Activated CD4-positive, alpha-beta T cell treated with anti-CD3 and anti-CD28 coated beads, Interleukin-2, amount 50 U/mL, for 4 hours (primary cell): ENCODE results near the gene DSP.
A peak's percentile ranks its signal among the peaks of the same experiment; 100 is the strongest.

Experiments used
- DNase-seq, 2 experiments: peaks; one replicate each; pipeline ENCODE4 v3.0.0-alpha.2; 2020

Gene DSP

GRCh38 chr6:7566617-7567173 lies 25.2 kb downstream of the DSP start:
- DNase-seq, result no peak

GRCh38 chr6:7568021-7568420 lies 26.6 kb downstream of the DSP start:
- no peak for DNase-seq

DNA sequence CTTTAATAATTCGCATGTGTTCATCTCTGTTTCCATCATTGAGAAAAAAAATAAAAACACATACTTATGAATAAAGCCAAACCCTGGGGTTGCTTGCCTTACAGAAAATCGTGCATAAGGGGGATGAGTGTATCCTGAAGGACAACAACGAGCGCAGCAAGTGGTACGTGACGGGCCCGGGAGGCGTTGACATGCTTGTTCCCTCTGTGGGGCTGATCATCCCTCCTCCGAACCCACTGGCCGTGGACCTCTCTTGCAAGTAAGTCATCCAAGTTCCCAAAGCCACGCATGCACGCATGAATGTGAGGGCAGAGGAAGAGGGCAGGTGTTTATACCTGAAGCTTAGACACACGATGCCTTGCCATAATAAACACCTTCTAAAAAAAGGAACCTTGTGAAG lies 27.6 kb downstream of the DSP start:
- DNase-seq, result no peak

- DNase-seq, result no peak
Measured at GRCh38 chr6:7572213-7572943, 30.9 kb downstream of the DSP start.

GRCh38 chr6:7574500-7574899 lies 33.0 kb downstream of the DSP start:
- no peak for DNase-seq

DNA sequence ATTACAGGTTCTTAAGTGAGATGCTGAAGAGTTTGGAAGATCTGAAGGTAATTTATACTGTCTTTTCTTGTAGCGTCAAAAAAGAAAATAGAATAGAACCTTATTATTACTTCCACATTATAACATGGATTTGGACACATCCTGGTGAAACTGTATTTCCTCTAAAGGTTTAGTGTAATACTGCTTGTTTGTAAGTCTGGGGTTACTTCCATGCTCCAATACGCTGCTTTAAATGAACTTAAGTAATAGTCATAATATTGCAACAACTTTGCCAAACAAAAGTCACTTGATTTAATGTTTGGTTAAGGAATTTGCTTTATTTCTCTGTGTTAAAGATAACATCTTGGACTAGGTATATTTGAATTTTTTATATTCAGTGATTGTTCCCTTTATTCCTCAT lies 37.0 kb downstream of the DSP start:
- DNase-seq, result no peak

GRCh38 chr6:7578931-7579330 lies 37.5 kb downstream of the DSP start:
- DNase-seq, result no peak

DNA sequence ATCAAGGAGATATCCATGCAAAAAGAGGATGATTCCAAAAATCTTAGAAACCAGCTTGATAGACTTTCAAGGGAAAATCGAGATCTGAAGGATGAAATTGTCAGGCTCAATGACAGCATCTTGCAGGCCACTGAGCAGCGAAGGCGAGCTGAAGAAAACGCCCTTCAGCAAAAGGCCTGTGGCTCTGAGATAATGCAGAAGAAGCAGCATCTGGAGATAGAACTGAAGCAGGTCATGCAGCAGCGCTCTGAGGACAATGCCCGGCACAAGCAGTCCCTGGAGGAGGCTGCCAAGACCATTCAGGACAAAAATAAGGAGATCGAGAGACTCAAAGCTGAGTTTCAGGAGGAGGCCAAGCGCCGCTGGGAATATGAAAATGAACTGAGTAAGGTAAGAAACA lies 38.4 kb downstream of the DSP start:
- no peak for DNase-seq

DNA sequence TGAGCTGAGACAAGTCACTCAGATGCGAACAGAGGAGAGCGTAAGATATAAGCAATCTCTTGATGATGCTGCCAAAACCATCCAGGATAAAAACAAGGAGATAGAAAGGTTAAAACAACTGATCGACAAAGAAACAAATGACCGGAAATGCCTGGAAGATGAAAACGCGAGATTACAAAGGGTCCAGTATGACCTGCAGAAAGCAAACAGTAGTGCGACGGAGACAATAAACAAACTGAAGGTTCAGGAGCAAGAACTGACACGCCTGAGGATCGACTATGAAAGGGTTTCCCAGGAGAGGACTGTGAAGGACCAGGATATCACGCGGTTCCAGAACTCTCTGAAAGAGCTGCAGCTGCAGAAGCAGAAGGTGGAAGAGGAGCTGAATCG lies 39.1 kb downstream of the DSP start:
- no peak for DNase-seq

- DNase-seq, result no peak
Measured at GRCh38 chr6:7580927-7581618, 39.6 kb downstream of the DSP start.

GRCh38 chr6:7585287-7585930 lies 43.9 kb downstream of the DSP start:
- DNase-seq, result no peak

- DNase-seq, result no peak
Measured at GRCh38 chr6:7587631-7588100, 46.2 kb downstream of the DSP start.

- no peak for DNase-seq
Measured at GRCh38 chr6:7588506-7588905, 47.0 kb downstream of the DSP start.

DNA sequence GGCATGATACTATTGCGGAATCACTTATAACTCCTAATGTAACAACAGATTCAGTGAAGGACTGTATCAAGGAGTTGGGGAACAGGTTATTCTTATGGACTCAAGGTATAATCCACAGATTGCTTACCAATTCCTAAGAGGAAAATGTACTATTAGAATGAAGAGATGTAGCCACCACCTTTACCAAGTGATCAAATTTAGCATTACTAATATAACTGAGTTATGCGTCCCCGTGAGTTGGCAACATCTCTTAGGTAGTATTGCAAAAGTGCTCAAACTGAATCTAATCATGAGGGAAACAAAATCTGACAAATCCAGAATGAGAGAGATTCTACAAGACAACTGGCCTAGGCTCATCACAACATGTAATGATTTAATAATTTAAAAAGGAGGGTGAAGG lies 47.8 kb downstream of the DSP start:
- DNase-seq, result no peak

- peak; percentile 85 to 90 for DNase-seq
Measured at GRCh38 chr6:7589949-7590917, 48.8 kb downstream of the DSP start, which contains the start of gene SNRNP48. TSS of gene SNRNP48 (plus strand) at chr6:7590198. CDS start at chr6:7590258, 60 bp downstream.

GRCh38 chr6:7590918-7591302 lies 49.4 kb downstream of the DSP start:
- DNase-seq, result no peak

GRCh38 chr6:7591770-7592169 lies 50.3 kb downstream of the DSP start:
- no peak for DNase-seq

GRCh38 chr6:7593229-7593628 lies 51.8 kb downstream of the DSP start:
- DNase-seq, result no peak

- DNase-seq, result no peak
Measured at GRCh38 chr6:7594579-7595125, 53.2 kb downstream of the DSP start.

- no peak for DNase-seq
Measured at GRCh38 chr6:7604003-7604402, 62.5 kb downstream of the DSP start.

GRCh38 chr6:7604506-7604905 lies 63.0 kb downstream of the DSP start:
- DNase-seq, result no peak
